Heart right ventricle (tissue), 16 donors: Measurements from ENCODE around the gene ACAN. TPM values are rescaled to one million over a fixed set of nuclear protein-coding genes. Genes with fewer than 3 reads are reported as not detected.

Source experiments
- ATAC-seq, 8 donors: fragments of 200-7000 bp; cut with Tn5 transposase; one replicate each; pipeline ENCODE4 v1.9.1; 2020; ENCODE audit warnings: mild to moderate bottlenecking in 8 of 8, moderate library complexity in 8 of 8, moderate number of reproducible peaks in 1 of 8
- DNase-seq, 2 donors: peaks; one replicate each; pipeline ENCODE4 v3.0.0-alpha.2; 2020
- H3K27ac ChIP-seq, 10 donors: fragments of 200-600 bp; sonication (generic) in 2 of 10; one replicate each; pipeline versions ENCODE4 v1.5.0 to v1.8.0; 2020 to 2022; ENCODE audit warnings: mild to moderate bottlenecking in 3 of 10
- H3K27me3 ChIP-seq, 7 donors: fragments of 200-600 bp; one replicate each; pipeline ENCODE4 v1.8.0; 2021 to 2022; ENCODE audit warnings: mild to moderate bottlenecking in 2 of 7
- H3K36me3 ChIP-seq, 9 donors: fragments of 200-600 bp; sonication (generic) in 1 of 9; one replicate each; pipeline versions ENCODE4 v1.5.0 to v1.8.0; 2020 to 2022; ENCODE audit warnings: mild to moderate bottlenecking in 2 of 9
- H3K4me1 ChIP-seq, 9 donors: fragments of 200-600 bp; sonication (generic) in 1 of 9; one replicate each; pipeline versions ENCODE4 v1.5.0 to v1.8.0; 2020 to 2022; ENCODE audit warnings: mild to moderate bottlenecking in 4 of 9
- H3K4me3 ChIP-seq, 10 donors: fragments of 200-600 bp; sonication (generic) in 2 of 10; one replicate each; pipeline versions ENCODE4 v1.5.0 to v1.8.0; 2020 to 2022; ENCODE audit warnings: mild to moderate bottlenecking in 7 of 10, moderate library complexity in 2 of 10
- H3K9me3 ChIP-seq, 11 donors: fragments of 200-600 bp in 10 of 11; sonication (generic) in 2 of 11; one replicate each; pipeline versions ENCODE4 v1.5.0 to v1.8.0; 2013 to 2022; ENCODE audit warnings: mild to moderate bottlenecking in 2 of 11, control low read depth in 1 of 11, moderate library complexity in 1 of 11
- WGBS, 2 donors: extraction: QIAGEN DNeasy Blood & Tissue Kit; methylation state at CpG; one replicate each; pipeline ENCODE4 v1.1.7; 2013; ENCODE audit warnings: inconsistent platforms in 1 of 2; 5-methylcytosine and 5-hydroxymethylcytosine counted together
- intact Hi-C, 10 donors: fragments of 100-400 bp; cut with DNase I; formaldehyde crosslinking; loops; one replicate each; pipeline versions ENCODE4 v1.11.1 to v1.14.2; 2022
- polyA plus RNA-seq, 2 donors: library from polyadenylated mRNA; stranded (reverse); fragments of 200-250 nt; gene quantifications; one replicate each; pipeline ENCODE4 v1.2.3, GENCODE V29; 2013
- total RNA-seq, 10 donors: library from RNA; stranded (reverse); fragmentation: NEBNext Ultra II Directional in 3 of 10; extraction: Animal tissue kit (Norgen Biotek cat#: 25700) in 3 of 10; gene quantifications; one replicate each; pipeline versions ENCODE4 v1.2.1 to v1.2.4, GENCODE V29; 2021 to 2023
- TF ChIP-seq, protein P1 (sequence below), 9 donors: fragments of 200-600 bp; sonication (generic) in 2 of 9; IDR thresholded peaks; one replicate each; pipeline versions ENCODE4 v1.5.0 to v1.8.0; 2021 to 2022; ENCODE audit warnings: antibody characterized with exemption in 9 of 9, mild to moderate bottlenecking in 5 of 9, moderate library complexity in 1 of 9
- donor health status: Arrhythmogenic right ventricular cardiomyopathy.
- donor health status: ischemic (EF 13 %, LVEDD 7.1; RV severe dilation, severe dysfunction).
- donor health status: healthy with polysubstance abuse.
- donor health status: DM: no; HTN: yes; CAD: no.
- donor health status: DM: no; HTN: no; CAD: no.
- donor health status: ischemic (EF 25% LVEDD 6.9; RV normal size, moderate dysfunction).
- donor health status: ischemic (EF 25% LVEDD 5.7; RV mildly dilated, moderate dysfunction).
- donor health status: healthy.
- donor health status: DM: yes; HTN: yes; CAD: no.
- donor health status: Ischemic cardiomyopathy.
- donor health status: ischemic (EF 35%, LVEDD 5.7; RV mildly dilated, moderate dysfunction).
- donor health status: nonischemic (EF 11% LVEDD 7.7; RV severe dilation, severe dysfunction).
- donor health status: DM: yes; HTN: yes; CAD: no.
- donor health status: PGD.
- donor health status: ischemic (EF 29% LVEDD 5.4; RV normal size, mild dysfunction).
- donor health status: nonischemic (EF 23%, LVEDD 6.1; RV moderate dilation, normal function).

Gene ACAN
- total and polyA plus RNA-seq, 12 donors = 0.08 to 0.66 (median 0.19) TPM; not detected in 2

DNA sequence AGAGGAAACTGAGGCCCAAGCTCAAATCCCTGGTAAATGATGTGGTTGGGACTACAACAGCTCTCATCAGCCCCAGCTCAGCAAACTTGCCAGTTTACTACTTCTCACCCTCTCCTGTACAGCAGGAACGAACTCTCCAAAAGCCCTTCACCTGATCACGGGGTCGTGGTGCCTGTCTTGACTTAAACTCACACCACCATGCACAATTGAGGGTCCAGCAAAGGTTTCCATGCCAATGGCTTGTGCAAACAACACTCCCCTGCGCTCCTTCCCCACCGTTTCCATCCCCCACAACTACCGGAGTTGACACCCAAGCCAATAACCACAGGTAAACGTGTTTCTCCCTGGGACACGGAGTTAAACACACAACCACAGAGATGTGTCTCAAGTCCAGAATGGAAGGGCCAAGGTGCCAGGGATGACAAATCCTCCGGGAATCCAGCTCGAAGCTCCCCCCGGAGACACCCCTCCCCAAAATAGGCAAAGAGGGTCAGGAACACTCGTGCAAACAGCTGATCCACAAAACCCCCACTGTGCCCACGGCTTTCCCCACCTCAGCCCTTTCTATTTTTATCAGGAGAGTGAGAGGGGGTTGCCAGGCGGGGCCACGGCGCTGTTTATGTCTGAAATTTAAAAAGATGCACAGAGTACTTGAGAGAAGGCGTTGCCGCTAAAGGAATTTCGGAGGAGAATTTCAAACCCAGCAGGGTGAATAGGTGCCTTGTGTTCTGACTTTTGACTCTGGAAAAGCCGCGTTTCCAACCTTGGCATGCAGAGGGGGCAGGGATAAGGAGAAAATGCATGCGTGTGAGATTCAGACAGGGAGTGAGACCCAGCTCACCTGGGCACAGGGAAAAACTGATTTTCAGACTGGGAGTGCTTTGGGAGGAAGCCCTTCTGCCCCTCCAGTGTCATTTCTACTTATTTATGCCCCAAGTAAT lies 10.6 kb upstream of the ACAN start:
- Histone ChIP-seq H3K27ac (no peak overlapping the region), H3K36me3 (no peaks in the 10 kb centered on the region), H3K9me3 (no peaks in the 10 kb centered on the region), H3K4me1 (no peaks in the 10 kb centered on the region), H3K27me3 (peaks cover 0 to 65% (median 54%) of the 10 kb centered on the region in 7 donors), H3K4me3 (no peak overlapping the region)
- 25 to 28% methylated on average over 22 of the region's 22 CpGs for WGBS, 2 donors
- ATAC-seq = no peak
- DNase-seq = no peak
- intact Hi-C loops = no loop called here
- TF ChIP-seq, protein P1, sequence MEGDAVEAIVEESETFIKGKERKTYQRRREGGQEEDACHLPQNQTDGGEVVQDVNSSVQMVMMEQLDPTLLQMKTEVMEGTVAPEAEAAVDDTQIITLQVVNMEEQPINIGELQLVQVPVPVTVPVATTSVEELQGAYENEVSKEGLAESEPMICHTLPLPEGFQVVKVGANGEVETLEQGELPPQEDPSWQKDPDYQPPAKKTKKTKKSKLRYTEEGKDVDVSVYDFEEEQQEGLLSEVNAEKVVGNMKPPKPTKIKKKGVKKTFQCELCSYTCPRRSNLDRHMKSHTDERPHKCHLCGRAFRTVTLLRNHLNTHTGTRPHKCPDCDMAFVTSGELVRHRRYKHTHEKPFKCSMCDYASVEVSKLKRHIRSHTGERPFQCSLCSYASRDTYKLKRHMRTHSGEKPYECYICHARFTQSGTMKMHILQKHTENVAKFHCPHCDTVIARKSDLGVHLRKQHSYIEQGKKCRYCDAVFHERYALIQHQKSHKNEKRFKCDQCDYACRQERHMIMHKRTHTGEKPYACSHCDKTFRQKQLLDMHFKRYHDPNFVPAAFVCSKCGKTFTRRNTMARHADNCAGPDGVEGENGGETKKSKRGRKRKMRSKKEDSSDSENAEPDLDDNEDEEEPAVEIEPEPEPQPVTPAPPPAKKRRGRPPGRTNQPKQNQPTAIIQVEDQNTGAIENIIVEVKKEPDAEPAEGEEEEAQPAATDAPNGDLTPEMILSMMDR (IDR thresholded peaks at IDR 0.05) = no peak

DNA sequence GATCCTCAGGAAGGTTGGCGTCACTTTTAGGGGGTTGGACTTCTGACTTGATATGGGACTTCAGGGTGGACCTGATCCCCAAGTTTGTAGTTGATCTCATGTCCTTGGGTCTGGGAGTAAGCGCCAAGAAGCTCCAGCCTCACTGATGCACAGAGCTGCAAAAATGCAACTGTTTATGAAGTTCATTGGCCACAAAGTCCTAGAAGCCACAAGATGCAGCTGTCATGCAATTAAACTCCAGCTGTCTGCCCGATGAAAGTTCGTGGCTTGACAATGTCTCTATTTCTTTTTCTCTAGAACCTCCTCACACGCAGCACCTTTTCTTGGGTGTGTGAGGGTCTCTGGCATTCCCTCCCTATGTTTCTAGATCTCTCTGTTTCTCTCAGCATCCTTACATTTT lies 9.2 kb upstream of the ACAN start:
- no peaks in the 10 kb centered on the region for H3K4me1 ChIP-seq
- H3K36me3 ChIP-seq = no peaks in the 10 kb centered on the region
- intact Hi-C loops = no loop called here
- H3K27ac ChIP-seq = no peak overlapping the region
- peaks cover 0 to 79% (median 65%) of the 10 kb centered on the region in 7 donors for H3K27me3 ChIP-seq
- no peak for ATAC-seq
- no peaks in the 10 kb centered on the region for H3K9me3 ChIP-seq
- H3K4me3 ChIP-seq = no peak overlapping the region
- TF ChIP-seq, protein P1 (IDR thresholded peaks at IDR 0.05) = no peak
- DNase-seq = no peak
- WGBS, 2 donors = 68 to 73% methylated on average over 5 of the region's 5 CpGs

DNA sequence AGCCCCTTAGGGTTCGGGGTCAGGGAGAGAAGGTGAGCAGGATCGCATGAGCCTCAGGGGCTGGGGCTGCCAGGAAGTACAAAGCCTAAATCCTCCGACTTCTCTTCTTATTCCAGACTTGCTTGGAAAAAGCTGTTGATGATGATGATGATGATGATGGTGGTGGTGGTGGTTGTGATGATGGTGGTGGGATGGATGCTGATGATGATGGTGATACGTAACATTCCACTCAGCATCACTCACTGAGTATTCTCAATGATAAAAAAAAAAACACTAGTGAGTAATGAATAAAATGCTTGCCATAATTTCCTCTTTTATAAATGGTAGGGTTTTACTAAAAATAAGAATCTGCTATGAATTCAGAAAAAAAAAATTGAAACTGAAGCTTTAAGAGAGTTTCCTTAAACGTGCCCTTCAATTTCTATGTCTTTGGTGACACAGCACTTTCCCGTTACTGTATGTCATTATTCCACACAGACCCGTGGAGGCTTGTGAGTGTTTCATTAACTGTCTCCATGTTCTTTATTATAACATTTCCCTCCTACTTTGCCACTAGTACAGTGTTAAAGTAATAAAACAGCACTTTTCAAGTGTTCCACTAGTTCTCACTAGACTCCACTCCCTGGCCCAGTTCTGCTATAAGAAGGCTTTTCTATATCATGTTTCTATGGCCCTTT lies 5.4 kb upstream of the ACAN start:
- TF ChIP-seq, protein P1 (IDR thresholded peaks at IDR 0.05) = no peak
- ATAC-seq = no peak
- Histone ChIP-seq H3K27me3 (peaks cover 0 to 94% (median 79%) of the 10 kb centered on the region in 7 donors), H3K9me3 (no peaks in the 10 kb centered on the region), H3K4me1 (peaks cover 0 to 4% (median 0%) of the 10 kb centered on the region in 9 donors), H3K36me3 (no peaks in the 10 kb centered on the region), H3K4me3 (no peak overlapping the region), H3K27ac (no peak overlapping the region)
- intact Hi-C loops = no loop called here
- WGBS, 2 donors = 75 to 83% methylated on average over 7 of the region's 7 CpGs
- DNase-seq = no peak

DNA sequence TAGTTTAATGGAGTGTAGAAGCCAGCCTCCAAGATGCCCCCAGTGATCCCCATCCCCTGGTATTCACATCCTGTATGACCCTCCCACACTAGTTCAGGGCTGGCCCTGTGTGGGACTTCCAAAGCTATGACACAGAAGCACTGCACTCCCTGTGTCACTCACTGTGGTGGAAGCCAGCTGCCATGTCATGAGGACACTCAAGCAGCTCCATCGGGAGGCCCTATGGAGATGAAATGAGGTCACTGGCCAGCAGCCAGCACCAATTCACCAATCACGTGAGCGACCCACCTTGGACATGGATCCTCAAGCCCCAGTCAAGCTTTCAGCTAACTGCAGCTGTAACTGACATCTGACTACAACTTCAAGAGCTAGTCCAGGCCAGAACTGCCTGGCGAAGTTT lies 3.9 kb upstream of the ACAN start:
- Histone ChIP-seq H3K27ac (no peak overlapping the region), H3K9me3 (no peaks in the 10 kb centered on the region), H3K4me1 (peaks cover 0 to 11% (median 3%) of the 10 kb centered on the region in 9 donors), H3K4me3 (no peak overlapping the region), H3K27me3 (peaks cover 0 to 95% (median 80%) of the 10 kb centered on the region in 7 donors), H3K36me3 (no peaks in the 10 kb centered on the region)
- ATAC-seq (no peak), DNase-seq (no peak)
- intact Hi-C loops = no loop called here
- WGBS, 2 donors = 79 to 81% methylated on average over 4 of the region's 4 CpGs
- TF ChIP-seq, protein P1 (IDR thresholded peaks at IDR 0.05) = no peak
